IMR-90 (cell line): ENCODE data around the gene HECW1. TPM values are rescaled to one million over a fixed set of nuclear protein-coding genes. Genes with fewer than 3 reads are reported as not detected.
A peak's percentile ranks its signal among the peaks of the same experiment; 100 is the strongest.

ENCODE experiments used
- ATAC-seq: fragments of 200-7000 bp; cut with Tn5 transposase; 2 replicates; pipeline ENCODE4 v1.9.1; 2020; ENCODE audit warnings: low read depth, mild to moderate bottlenecking, moderate library complexity
- BruUV-seq: library from RNA; stranded (reverse); fragments of 400-500 nt; replicated peaks from 2 replicates; lab custom pipeline; 2021; lab: Mats Ljungman, UMichigan
- CTCF ChIA-PET: fragments of 300-600 bp; formaldehyde crosslinking; extraction: SDS; loops from one replicate; lab custom pipeline; 2021; ENCODE audit warnings: antibody characterized with exemption; lab: Yijun Ruan, JAX
- POLR2A ChIA-PET: fragments of 300-600 bp; sonication (Branson Sonifier 250); formaldehyde crosslinking; loops from one replicate; lab custom pipeline; 2022; ENCODE audit warnings: antibody characterized with exemption; ENCODE audit not compliant: unreplicated experiment; lab: Charles Lee
- DNase-seq: peaks from one replicate; pipeline ENCODE4 v3.0.0; 2013
- H2AFZ ChIP-seq: replicated peaks from 2 replicates; pipeline ENCODE3; 2013; ENCODE audit warnings: low read length, mild to moderate bottlenecking; ENCODE audit not compliant: poor library complexity
- H2AK5ac ChIP-seq: 2 replicates; pipeline ENCODE4 v1.6.1; 2013; ENCODE audit warnings: low read depth, low read length, inconsistent platforms
- H2AK9ac ChIP-seq: replicated peaks from 2 replicates; pipeline ENCODE3; 2013; ENCODE audit warnings: mild to moderate bottlenecking, low read depth, low read length, moderate library complexity; ENCODE audit not compliant: poor library complexity
- H2BK120ac ChIP-seq: 2 replicates; pipeline ENCODE4 v1.6.1; 2013; ENCODE audit warnings: low read depth, low read length, inconsistent platforms
- H2BK15ac ChIP-seq: 3 replicates; pipeline ENCODE4 v1.6.1; 2013; ENCODE audit warnings: low read depth, low read length, inconsistent platforms
- H2BK20ac ChIP-seq: 2 replicates; pipeline ENCODE4 v1.6.1; 2013; ENCODE audit warnings: low read depth, mild to moderate bottlenecking, inconsistent platforms, low read length, moderate library complexity
- H2BK5ac ChIP-seq: 2 replicates; pipeline ENCODE4 v1.6.1; 2013; ENCODE audit warnings: mild to moderate bottlenecking, low read depth, low read length, inconsistent platforms; ENCODE audit not compliant: poor library complexity, severe bottlenecking
- H3K14ac ChIP-seq: replicated peaks from 2 replicates; pipeline ENCODE4 v1.6.1; 2013; ENCODE audit warnings: low read depth, low read length, inconsistent platforms
- H3K18ac ChIP-seq: 2 replicates; pipeline ENCODE4 v1.6.1; 2013; ENCODE audit warnings: low read depth, low read length, control low read depth
- H3K23ac ChIP-seq: 2 replicates; pipeline ENCODE4 v1.6.1; 2013; ENCODE audit warnings: low read depth, low read length, inconsistent platforms
- H3K27ac ChIP-seq: 2 replicates; pipeline ENCODE4 v1.5.1; 2013; ENCODE audit warnings: mild to moderate bottlenecking, control low read depth, low read length; ENCODE audit not compliant: insufficient read depth
- H3K27me3 ChIP-seq: 2 replicates; pipeline ENCODE4 v1.6.1; 2013; ENCODE audit warnings: low read length; ENCODE audit not compliant: control insufficient read depth, insufficient read depth
- H3K36me3 ChIP-seq: 2 replicates; pipeline ENCODE4 v1.6.1; 2013; ENCODE audit warnings: low read length, mixed read lengths; ENCODE audit not compliant: control insufficient read depth, insufficient read depth
- H3K4ac ChIP-seq: 2 replicates; pipeline ENCODE4 v1.6.1; 2013; ENCODE audit warnings: low read depth, low read length, inconsistent platforms
- H3K4me1 ChIP-seq: 2 replicates; pipeline ENCODE4 v1.6.1; 2013; ENCODE audit warnings: low read length, mixed read lengths; ENCODE audit not compliant: control insufficient read depth, insufficient read depth
- H3K4me2 ChIP-seq: 2 replicates; pipeline ENCODE4 v1.6.1; 2013; ENCODE audit warnings: low read depth, mild to moderate bottlenecking, control low read depth, low read length, moderate library complexity
- H3K4me3 ChIP-seq: 2 replicates; pipeline ENCODE4 v1.5.1; 2013; ENCODE audit warnings: low read depth, mild to moderate bottlenecking, control low read depth, low read length, moderate library complexity; ENCODE audit not compliant: insufficient read depth
- H3K56ac ChIP-seq: 2 replicates; pipeline ENCODE4 v1.6.1; 2013; ENCODE audit warnings: low read length, inconsistent platforms; ENCODE audit not compliant: insufficient read depth; ENCODE audit errors: extremely low read depth
- H3K79me1 ChIP-seq, 2 experiments: 2 replicates each; pipeline ENCODE4 v1.6.1; 2013; ENCODE audit warnings: low read length in 2 of 2, inconsistent platforms in 1 of 2, low read depth in 1 of 2
- H3K9ac ChIP-seq: 2 replicates; pipeline ENCODE4 v1.6.1; 2013; ENCODE audit warnings: low read depth, low read length, control low read depth
- H3K9me1 ChIP-seq: 2 replicates; pipeline ENCODE4 v1.6.1; 2013; ENCODE audit warnings: low read length, inconsistent platforms; ENCODE audit not compliant: insufficient read depth
- H3K9me3 ChIP-seq: 2 replicates; pipeline ENCODE4 v1.6.1; 2013; ENCODE audit warnings: low read length; ENCODE audit not compliant: control insufficient read depth, insufficient read depth
- H4K20me1 ChIP-seq: 2 replicates; pipeline ENCODE4 v1.6.1; 2013; ENCODE audit warnings: low read length, inconsistent platforms; ENCODE audit not compliant: insufficient read depth
- H4K5ac ChIP-seq: 2 replicates; pipeline ENCODE4 v1.6.1; 2013; ENCODE audit warnings: mild to moderate bottlenecking, low read depth, low read length, control low read depth
- H4K8ac ChIP-seq, 2 experiments: 2 replicates each; pipeline ENCODE4 v1.6.1; 2013; ENCODE audit warnings: low read depth in 2 of 2, low read length in 2 of 2, control low read depth in 1 of 2, inconsistent platforms in 1 of 2
- H4K91ac ChIP-seq: 2 replicates; pipeline ENCODE4 v1.6.1; 2013; ENCODE audit warnings: low read depth, low read length, inconsistent platforms; ENCODE audit not compliant: insufficient read depth
- BHLHE40 ChIP-seq: fragments of 150-350 bp; IDR thresholded peaks from 2 replicates; pipeline ENCODE4 v1.6.1; 2016; ENCODE audit warnings: mild to moderate bottlenecking, low read depth, low read length
- CEBPB ChIP-seq: IDR thresholded peaks from 2 replicates; pipeline ENCODE4 v1.6.1; 2012; ENCODE audit warnings: low read depth, low read length, improper control_type of control experiment
- MAFK ChIP-seq: IDR thresholded peaks from 2 replicates; pipeline ENCODE4 v1.6.1; 2012; ENCODE audit warnings: low read depth, low read length, improper control_type of control experiment
- MXI1 ChIP-seq: IDR thresholded peaks from 2 replicates; pipeline ENCODE4 v1.6.1; 2012; ENCODE audit warnings: low read depth, mild to moderate bottlenecking, low read length, moderate library complexity, borderline replicate concordance
- NFE2L2 ChIP-seq: fragments of 150-350 bp; IDR thresholded peaks from 2 replicates; pipeline ENCODE4 v1.6.1; 2016; ENCODE audit warnings: low read depth, mild to moderate bottlenecking, low read length
- POLR2A ChIP-seq: IDR thresholded peaks from 2 replicates; pipeline ENCODE4 v1.6.1; 2012; ENCODE audit warnings: mild to moderate bottlenecking, low read depth, low read length
- RAD21 ChIP-seq: IDR thresholded peaks from 2 replicates; pipeline ENCODE4 v1.6.1; 2012; ENCODE audit warnings: low read length, improper control_type of control experiment
- RFX5 ChIP-seq: IDR thresholded peaks from 2 replicates; pipeline ENCODE4 v1.8.0; 2012; ENCODE audit warnings: low read depth, mild to moderate bottlenecking, low read length, moderate library complexity
- WGBS, 2 experiments: methylation state at CpG; one replicate each; pipeline versions ENCODE4 v1.1.5 to v1.1.7; 2013; ENCODE audit warnings: missing lambda C conversion rate in 2 of 2; ENCODE audit not compliant: insufficient read length in 1 of 2; ENCODE audit errors: extremely low coverage in 2 of 2; 5-methylcytosine and 5-hydroxymethylcytosine counted together
- dilution Hi-C: fragments of 300-500 bp; cut with HindIII; formaldehyde crosslinking; loops from one replicate; pipeline ENCODE4 v1.14.3; 2018; ENCODE audit warnings: low sequenced_read_pairs; ENCODE audit not compliant: unreplicated experiment
- in situ Hi-C: fragments of 300-500 bp; cut with MboI; formaldehyde crosslinking; loops from 3 replicates; pipeline ENCODE4 v1.14.3; 2019; ENCODE audit warnings: low sequenced_read_pairs, inconsistent platforms, mixed read lengths
- intact Hi-C: fragments of 100-400 bp; cut with micrococcal nuclease; formaldehyde crosslinking; loops from 2 replicates; pipeline ENCODE4 v1.10.0; 2022
- polyA plus RNA-seq, 3 experiments: library from polyadenylated mRNA; depleted of rRNA; stranded (reverse); fragments of >200 nt; gene quantifications; 2 replicates each; pipeline ENCODE4 v1.2.3, GENCODE V29; 2012; ENCODE audit warnings: low replicate concordance in 1 of 3
- total RNA-seq: library from RNA; depleted of rRNA; stranded (reverse); fragments of >200 nt; gene quantifications from 2 replicates; pipeline ENCODE4 v1.2.3, GENCODE V29; 2012
- TF ChIP-seq, protein P1 (sequence below): conservative IDR thresholded peaks from 2 replicates; pipeline ENCODE4 v1.5.1; 2012; ENCODE audit warnings: mild to moderate bottlenecking, low read depth, low read length, improper control_type of control experiment
- TF ChIP-seq, protein P2 (sequence below): fragments of 150-350 bp; IDR thresholded peaks from 2 replicates; pipeline ENCODE4 v1.6.1; 2017; ENCODE audit warnings: mild to moderate bottlenecking, antibody characterized with exemption, low read length, low read depth

Gene HECW1
- total and polyA plus RNA-seq, 2 of the 4 experiments (the other 2 are of a cell fraction) = 0.56 to 1.3 TPM

- ATAC-seq = no peak
- Histone ChIP-seq H3K4me2 (no peak overlapping the region), H2BK120ac (peak overlapping the region; percentile 37; the same call in 1 of the 2 replicates), H3K36me3 (no peaks in the 10 kb centered on the region), H3K27me3 (peaks cover 28% of the 10 kb centered on the region), H2AK5ac (peak overlapping the region; percentile 63), H3K4me1 (peaks cover 34% of the 10 kb centered on the region), H3K23ac (no peak overlapping the region), H4K8ac (no peak overlapping the region), H3K56ac (no peak overlapping the region), H3K9me1 (peaks cover 24% of the 10 kb centered on the region), H3K4me3 (no peak overlapping the region), H2AFZ (no peak overlapping the region), H3K18ac (peak overlapping the region; percentile 22; the same call in 1 of the 2 replicates), H2BK15ac (no peak overlapping the region), H3K9me3 (no peaks in the 10 kb centered on the region), H3K27ac (no peak overlapping the region), H4K91ac (peak overlapping the region; percentile 23; the same call in 1 of the 2 replicates), H2BK20ac (peak overlapping the region; percentile 18; the same call in 1 of the 2 replicates), H3K4ac (peak overlapping the region; percentile 65; the same call in 1 of the 2 replicates), H3K9ac (no peak overlapping the region), H2AK9ac (peak overlapping the region; percentile 26), H4K5ac (no peak overlapping the region; the same call in 1 of the 2 replicates), H3K79me1 (no peaks in the 10 kb centered on the region), H2BK5ac (no peak overlapping the region), H4K20me1 (peaks cover 14% of the 10 kb centered on the region; the same call in 1 of the 2 replicates), H3K14ac (no peak overlapping the region)
- BruUV-seq = no TSS peak
- DNase-seq = no peak
- TF ChIP-seq NFE2L2 (no peak), MAFK (no peak), POLR2A (no peak), CEBPB (no peak), RFX5 (no peak), MXI1 (no peak), BHLHE40 (no peak), RAD21 (no peak)
- TF ChIP-seq, protein P1, sequence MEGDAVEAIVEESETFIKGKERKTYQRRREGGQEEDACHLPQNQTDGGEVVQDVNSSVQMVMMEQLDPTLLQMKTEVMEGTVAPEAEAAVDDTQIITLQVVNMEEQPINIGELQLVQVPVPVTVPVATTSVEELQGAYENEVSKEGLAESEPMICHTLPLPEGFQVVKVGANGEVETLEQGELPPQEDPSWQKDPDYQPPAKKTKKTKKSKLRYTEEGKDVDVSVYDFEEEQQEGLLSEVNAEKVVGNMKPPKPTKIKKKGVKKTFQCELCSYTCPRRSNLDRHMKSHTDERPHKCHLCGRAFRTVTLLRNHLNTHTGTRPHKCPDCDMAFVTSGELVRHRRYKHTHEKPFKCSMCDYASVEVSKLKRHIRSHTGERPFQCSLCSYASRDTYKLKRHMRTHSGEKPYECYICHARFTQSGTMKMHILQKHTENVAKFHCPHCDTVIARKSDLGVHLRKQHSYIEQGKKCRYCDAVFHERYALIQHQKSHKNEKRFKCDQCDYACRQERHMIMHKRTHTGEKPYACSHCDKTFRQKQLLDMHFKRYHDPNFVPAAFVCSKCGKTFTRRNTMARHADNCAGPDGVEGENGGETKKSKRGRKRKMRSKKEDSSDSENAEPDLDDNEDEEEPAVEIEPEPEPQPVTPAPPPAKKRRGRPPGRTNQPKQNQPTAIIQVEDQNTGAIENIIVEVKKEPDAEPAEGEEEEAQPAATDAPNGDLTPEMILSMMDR = no peak
- TF ChIP-seq, protein P2, sequence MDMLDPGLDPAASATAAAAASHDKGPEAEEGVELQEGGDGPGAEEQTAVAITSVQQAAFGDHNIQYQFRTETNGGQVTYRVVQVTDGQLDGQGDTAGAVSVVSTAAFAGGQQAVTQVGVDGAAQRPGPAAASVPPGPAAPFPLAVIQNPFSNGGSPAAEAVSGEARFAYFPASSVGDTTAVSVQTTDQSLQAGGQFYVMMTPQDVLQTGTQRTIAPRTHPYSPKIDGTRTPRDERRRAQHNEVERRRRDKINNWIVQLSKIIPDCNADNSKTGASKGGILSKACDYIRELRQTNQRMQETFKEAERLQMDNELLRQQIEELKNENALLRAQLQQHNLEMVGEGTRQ = no peak
- intact Hi-C loops (loop anchor here (1.0 kb wide), 1 partner anchor 36 kb away; no protein-coding TSS in a partner anchor), in situ Hi-C loops (no loop called here), dilution Hi-C loops (no loop called here)
- ChIA-PET POLR2A (no interaction called here), CTCF (interaction anchor here (1.8 kb wide), 1 partner anchor 46 kb away, joined by 7 read pairs; the partner anchor contains the start of gene STK17A)
- 96% methylated on average over 9 of the region's 15 CpGs; no CpG with 5 or more reads in 1 of the 2 experiments for WGBS, 2 experiments
Observed at GRCh38 chr7:43536773-43537172, 424.3 kb downstream of the HECW1 start.
